ENCODE results near the gene TP53I13. TPM values are rescaled to one million over a fixed set of nuclear protein-coding genes. Genes with fewer than 3 reads are reported as not detected.

The TP53I13 gene
- total and polyA plus RNA-seq, 2 of the 13 experiments (the other 11 are each of a cell fraction or from before 2014, with no cell fraction given), result 16.9 to 25.7 TPM

DNA sequence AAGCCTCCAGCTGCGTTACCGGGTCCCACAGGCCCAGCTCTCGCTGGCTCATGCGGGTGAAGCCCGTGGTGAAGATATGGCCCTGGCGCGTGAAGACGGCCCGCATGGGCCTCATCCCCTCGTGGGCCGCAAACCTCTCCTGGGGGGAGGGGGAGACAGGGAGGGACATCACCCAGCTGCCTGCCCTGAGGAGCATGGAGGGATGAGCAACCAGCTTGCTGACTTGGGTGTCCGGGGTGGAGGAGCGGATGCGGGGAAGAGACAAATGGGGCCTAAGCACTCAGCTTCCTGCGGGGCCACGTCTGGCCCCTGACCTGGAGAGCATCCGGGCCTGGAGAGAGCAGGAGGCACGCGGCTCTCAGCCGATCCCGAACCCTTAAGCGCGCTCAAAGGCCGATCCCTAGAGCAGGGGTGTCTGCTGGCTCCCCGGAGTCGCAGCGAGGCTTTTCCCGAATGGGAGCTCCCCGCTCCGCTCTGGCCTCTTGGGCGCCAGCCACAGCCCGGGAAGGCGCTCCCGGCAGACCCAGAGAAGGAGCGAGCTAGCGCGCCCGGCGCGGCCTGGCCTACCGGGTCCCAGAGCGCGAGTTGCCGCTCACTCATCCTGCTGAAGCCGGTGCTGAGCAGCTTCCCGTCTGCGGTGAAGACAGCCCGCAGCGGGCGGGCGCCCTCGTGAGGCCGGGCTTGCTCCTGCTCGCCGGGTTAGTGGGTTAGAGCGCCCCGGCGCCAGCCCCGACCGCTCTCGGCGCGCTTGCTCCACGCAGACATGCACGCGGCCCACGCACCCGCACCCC, 49.2 kb downstream of the TP53I13 start (continued):
- TF ChIP-seq ZNF644 (CRISPR knock-in tag; IDR thresholded peaks at IDR 0.05; ENCODE audit: low read depth) (no peak), ZNF703 (CRISPR knock-in tag; IDR thresholded peaks at IDR 0.05; ENCODE audit: borderline replicate concordance) (no peak; the same call in 1 of the 2 replicates), ARNTL (CRISPR knock-in tag; IDR thresholded peaks at IDR 0.05) (no peak), ZFP36L2 (CRISPR knock-in tag; IDR thresholded peaks at IDR 0.05) (no peak), ZNF839 (CRISPR knock-in tag; IDR thresholded peaks at IDR 0.05; ENCODE audit: borderline replicate concordance) (no peak), ZSCAN9 (CRISPR knock-in tag; IDR thresholded peaks at IDR 0.05; ENCODE audit: borderline replicate concordance) (no peak), ZNF841 (CRISPR knock-in tag; IDR thresholded peaks at IDR 0.05; ENCODE audit: borderline replicate concordance) (no peak), CC2D1A (CRISPR knock-in tag; IDR thresholded peaks at IDR 0.05) (no peak), ZSCAN25 (CRISPR knock-in tag; IDR thresholded peaks at IDR 0.05) (peak; percentile 64; the same call in 1 of the 2 replicates), POLR2AphosphoS2 (IDR thresholded peaks at IDR 0.05; ENCODE audit: low read depth, low read length) (no peak), FOXK1 (CRISPR knock-in tag; IDR thresholded peaks at IDR 0.05; ENCODE audit: borderline replicate concordance, low read depth) (no peak), ZNF547 (CRISPR knock-in tag; IDR thresholded peaks at IDR 0.05) (peak; percentile 60; the same call in 1 of the 2 replicates), ZFYVE20 (CRISPR knock-in tag; IDR thresholded peaks at IDR 0.05; ENCODE audit: borderline replicate concordance, low read depth) (no peak), ADNP (CRISPR knock-in tag; IDR thresholded peaks at IDR 0.05) (peak; percentile 46; the same call in 1 of the 2 replicates), TBP (CRISPR knock-in tag; IDR thresholded peaks at IDR 0.05) (no peak), ASH2L (IDR thresholded peaks at IDR 0.05; ENCODE audit: insufficient read length, low read depth, low read length) (no peak)
- TF ChIP-seq, protein P1, sequence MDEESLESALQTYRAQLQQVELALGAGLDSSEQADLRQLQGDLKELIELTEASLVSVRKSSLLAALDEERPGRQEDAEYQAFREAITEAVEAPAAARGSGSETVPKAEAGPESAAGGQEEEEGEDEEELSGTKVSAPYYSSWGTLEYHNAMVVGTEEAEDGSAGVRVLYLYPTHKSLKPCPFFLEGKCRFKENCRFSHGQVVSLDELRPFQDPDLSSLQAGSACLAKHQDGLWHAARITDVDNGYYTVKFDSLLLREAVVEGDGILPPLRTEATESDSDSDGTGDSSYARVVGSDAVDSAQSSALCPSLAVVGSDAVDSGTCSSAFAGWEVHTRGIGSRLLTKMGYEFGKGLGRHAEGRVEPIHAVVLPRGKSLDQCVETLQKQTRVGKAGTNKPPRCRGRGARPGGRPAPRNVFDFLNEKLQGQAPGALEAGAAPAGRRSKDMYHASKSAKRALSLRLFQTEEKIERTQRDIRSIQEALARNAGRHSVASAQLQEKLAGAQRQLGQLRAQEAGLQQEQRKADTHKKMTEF (CRISPR knock-in tag; IDR thresholded peaks at IDR 0.05), result peak; percentile 29
- TF ChIP-seq, protein P2, sequence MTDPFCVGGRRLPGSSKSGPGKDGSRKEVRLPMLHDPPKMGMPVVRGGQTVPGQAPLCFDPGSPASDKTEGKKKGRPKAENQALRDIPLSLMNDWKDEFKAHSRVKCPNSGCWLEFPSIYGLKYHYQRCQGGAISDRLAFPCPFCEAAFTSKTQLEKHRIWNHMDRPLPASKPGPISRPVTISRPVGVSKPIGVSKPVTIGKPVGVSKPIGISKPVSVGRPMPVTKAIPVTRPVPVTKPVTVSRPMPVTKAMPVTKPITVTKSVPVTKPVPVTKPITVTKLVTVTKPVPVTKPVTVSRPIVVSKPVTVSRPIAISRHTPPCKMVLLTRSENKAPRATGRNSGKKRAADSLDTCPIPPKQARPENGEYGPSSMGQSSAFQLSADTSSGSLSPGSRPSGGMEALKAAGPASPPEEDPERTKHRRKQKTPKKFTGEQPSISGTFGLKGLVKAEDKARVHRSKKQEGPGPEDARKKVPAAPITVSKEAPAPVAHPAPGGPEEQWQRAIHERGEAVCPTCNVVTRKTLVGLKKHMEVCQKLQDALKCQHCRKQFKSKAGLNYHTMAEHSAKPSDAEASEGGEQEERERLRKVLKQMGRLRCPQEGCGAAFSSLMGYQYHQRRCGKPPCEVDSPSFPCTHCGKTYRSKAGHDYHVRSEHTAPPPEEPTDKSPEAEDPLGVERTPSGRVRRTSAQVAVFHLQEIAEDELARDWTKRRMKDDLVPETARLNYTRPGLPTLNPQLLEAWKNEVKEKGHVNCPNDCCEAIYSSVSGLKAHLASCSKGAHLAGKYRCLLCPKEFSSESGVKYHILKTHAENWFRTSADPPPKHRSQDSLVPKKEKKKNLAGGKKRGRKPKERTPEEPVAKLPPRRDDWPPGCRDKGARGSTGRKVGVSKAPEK (CRISPR knock-in tag; IDR thresholded peaks at IDR 0.05; ENCODE audit: borderline replicate concordance), result no peak
- TF ChIP-seq, protein P3, sequence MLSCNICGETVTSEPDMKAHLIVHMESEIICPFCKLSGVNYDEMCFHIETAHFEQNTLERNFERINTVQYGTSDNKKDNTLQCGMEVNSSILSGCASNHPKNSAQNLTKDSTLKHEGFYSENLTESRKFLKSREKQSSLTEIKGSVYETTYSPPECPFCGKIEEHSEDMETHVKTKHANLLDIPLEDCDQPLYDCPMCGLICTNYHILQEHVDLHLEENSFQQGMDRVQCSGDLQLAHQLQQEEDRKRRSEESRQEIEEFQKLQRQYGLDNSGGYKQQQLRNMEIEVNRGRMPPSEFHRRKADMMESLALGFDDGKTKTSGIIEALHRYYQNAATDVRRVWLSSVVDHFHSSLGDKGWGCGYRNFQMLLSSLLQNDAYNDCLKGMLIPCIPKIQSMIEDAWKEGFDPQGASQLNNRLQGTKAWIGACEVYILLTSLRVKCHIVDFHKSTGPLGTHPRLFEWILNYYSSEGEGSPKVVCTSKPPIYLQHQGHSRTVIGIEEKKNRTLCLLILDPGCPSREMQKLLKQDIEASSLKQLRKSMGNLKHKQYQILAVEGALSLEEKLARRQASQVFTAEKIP (CRISPR knock-in tag; IDR thresholded peaks at IDR 0.05; ENCODE audit: borderline replicate concordance), result no peak
- TF ChIP-seq, protein P4, sequence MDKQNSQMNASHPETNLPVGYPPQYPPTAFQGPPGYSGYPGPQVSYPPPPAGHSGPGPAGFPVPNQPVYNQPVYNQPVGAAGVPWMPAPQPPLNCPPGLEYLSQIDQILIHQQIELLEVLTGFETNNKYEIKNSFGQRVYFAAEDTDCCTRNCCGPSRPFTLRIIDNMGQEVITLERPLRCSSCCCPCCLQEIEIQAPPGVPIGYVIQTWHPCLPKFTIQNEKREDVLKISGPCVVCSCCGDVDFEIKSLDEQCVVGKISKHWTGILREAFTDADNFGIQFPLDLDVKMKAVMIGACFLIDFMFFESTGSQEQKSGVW (CRISPR knock-in tag; IDR thresholded peaks at IDR 0.05; ENCODE audit: borderline replicate concordance), result no peak
- TF ChIP-seq, protein P5, sequence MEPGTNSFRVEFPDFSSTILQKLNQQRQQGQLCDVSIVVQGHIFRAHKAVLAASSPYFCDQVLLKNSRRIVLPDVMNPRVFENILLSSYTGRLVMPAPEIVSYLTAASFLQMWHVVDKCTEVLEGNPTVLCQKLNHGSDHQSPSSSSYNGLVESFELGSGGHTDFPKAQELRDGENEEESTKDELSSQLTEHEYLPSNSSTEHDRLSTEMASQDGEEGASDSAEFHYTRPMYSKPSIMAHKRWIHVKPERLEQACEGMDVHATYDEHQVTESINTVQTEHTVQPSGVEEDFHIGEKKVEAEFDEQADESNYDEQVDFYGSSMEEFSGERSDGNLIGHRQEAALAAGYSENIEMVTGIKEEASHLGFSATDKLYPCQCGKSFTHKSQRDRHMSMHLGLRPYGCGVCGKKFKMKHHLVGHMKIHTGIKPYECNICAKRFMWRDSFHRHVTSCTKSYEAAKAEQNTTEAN (CRISPR knock-in tag; conservative IDR thresholded peaks at IDR 0.05), result no peak

All from HepG2 (cell line).